ENCODE measurements around the gene OR10G3.
"Not testable (repeated sequence)": the region's sequence is repeated elsewhere in the genome, so short reads cannot be mapped to it uniquely, and the experiment has no call there.

OR10G3 gene

GRCh38 chr14:21579976-21580375 lies at the start of gene OR10G3:
OR10G3 (minus strand) TSS chr14:21580076; CDS start chr14:21570744, 9,332 bp downstream.
- DNase-seq = no peak

GRCh38 chr14:21626491-21627230 lies 46.8 kb upstream of the OR10G3 start:
- DNase-seq = no peak

GRCh38 chr14:21617614-21618013 lies 37.7 kb upstream of the OR10G3 start:
- DNase-seq = no peak

GRCh38 chr14:21614240-21614639 lies 34.4 kb upstream of the OR10G3 start:
- DNase-seq = no peak

GRCh38 chr14:21612324-21612723 lies 32.4 kb upstream of the OR10G3 start:
- no peak for DNase-seq

- not testable (repeated sequence) for DNase-seq
Observed at GRCh38 chr14:21602181-21602580, 22.3 kb upstream of the OR10G3 start.

GRCh38 chr14:21589317-21589716 lies 9.4 kb upstream of the OR10G3 start:
- no peak for DNase-seq

GRCh38 chr14:21575661-21576060 lies 4.2 kb downstream of the OR10G3 start:
- DNase-seq = no peak

GRCh38 chr14:21572604-21573003 lies 7.3 kb downstream of the OR10G3 start:
- DNase-seq = no peak

- no peak for DNase-seq
Observed at GRCh38 chr14:21558703-21559170, 21.1 kb downstream of the OR10G3 start.

GRCh38 chr14:21557084-21557901 lies 22.6 kb downstream of the OR10G3 start:
- peak; percentile 80 to 89 for DNase-seq

GRCh38 chr14:21556378-21557083 lies 23.3 kb downstream of the OR10G3 start:
- no peak for DNase-seq

GRCh38 chr14:21553266-21553665 lies 26.6 kb downstream of the OR10G3 start:
- no peak for DNase-seq

- not testable (repeated sequence) for DNase-seq
Observed at GRCh38 chr14:21544588-21544987, 35.3 kb downstream of the OR10G3 start.

GRCh38 chr14:21543963-21544362 lies 35.9 kb downstream of the OR10G3 start:
- DNase-seq = no peak

- peak; percentile 22 to 32 for DNase-seq
Observed at GRCh38 chr14:21543521-21543960, 36.3 kb downstream of the OR10G3 start.

- no peak for DNase-seq
Observed at GRCh38 chr14:21541413-21542074, 38.3 kb downstream of the OR10G3 start.

GRCh38 chr14:21539189-21539940 lies 40.5 kb downstream of the OR10G3 start:
- DNase-seq = no peak

- no peak for DNase-seq
Observed at GRCh38 chr14:21537090-21537424, 42.8 kb downstream of the OR10G3 start.

- no peak for DNase-seq
Observed at GRCh38 chr14:21536418-21537089, 43.3 kb downstream of the OR10G3 start.
